ENCODE data around the gene WDR5.

Gene WDR5

GRCh38 chr9:134164879-134165278, 29.0 kb downstream of the WDR5 start:
- TF ChIP-seq CTCF (IDR thresholded peaks at IDR 0.05; ENCODE audit: low read depth, low read length): no peak
- H3K4me3 ChIP-seq (replicated peaks in 1 of 2; ENCODE audit: low read depth in 2 of 2, low read length in 2 of 2): no peak overlapping the region
- DNase-seq (ENCODE audit: low read depth in 2 of 2): no peak

GRCh38 chr9:134165357-134166315, 29.8 kb downstream of the WDR5 start:
- no peak for TF ChIP-seq CTCF (IDR thresholded peaks at IDR 0.05; ENCODE audit: low read depth, low read length)
- peak; percentile 35 to 44 for DNase-seq (ENCODE audit: low read depth in 2 of 2)
- no peak overlapping the region for H3K4me3 ChIP-seq (replicated peaks in 1 of 2; ENCODE audit: low read depth in 2 of 2, low read length in 2 of 2)

GRCh38 chr9:134166374-134166773, 30.5 kb downstream of the WDR5 start:
- DNase-seq (ENCODE audit: low read depth in 2 of 2): no peak
- no peak for TF ChIP-seq CTCF (IDR thresholded peaks at IDR 0.05; ENCODE audit: low read depth, low read length)
- no peak overlapping the region for H3K4me3 ChIP-seq (replicated peaks in 1 of 2; ENCODE audit: low read depth in 2 of 2, low read length in 2 of 2)

DNA sequence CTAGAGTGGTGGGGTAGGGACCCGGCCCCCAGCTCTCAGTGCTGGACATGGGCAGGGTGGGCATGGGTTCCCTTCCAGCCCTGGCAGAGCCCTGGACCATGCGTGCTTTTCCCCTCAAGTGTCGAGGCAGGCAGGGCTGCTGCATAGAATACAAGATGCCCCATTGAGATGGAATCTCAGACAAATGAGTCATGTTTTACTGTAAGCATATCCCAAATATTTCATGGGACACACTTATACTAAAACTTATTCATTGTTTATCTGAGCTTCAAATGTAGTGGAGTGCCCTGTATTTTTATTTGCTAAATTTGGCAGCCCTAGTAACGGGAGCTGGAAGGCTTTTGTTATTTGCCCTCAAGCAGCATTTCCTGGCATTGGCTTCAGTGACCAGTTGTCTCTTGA, 31.6 kb downstream of the WDR5 start:
- no peak for TF ChIP-seq CTCF (IDR thresholded peaks at IDR 0.05; ENCODE audit: low read depth, low read length)
- peak; percentile 44 to 49 for DNase-seq (ENCODE audit: low read depth in 2 of 2)
- no peak overlapping the region for H3K4me3 ChIP-seq (replicated peaks in 1 of 2; ENCODE audit: low read depth in 2 of 2, low read length in 2 of 2)

DNA sequence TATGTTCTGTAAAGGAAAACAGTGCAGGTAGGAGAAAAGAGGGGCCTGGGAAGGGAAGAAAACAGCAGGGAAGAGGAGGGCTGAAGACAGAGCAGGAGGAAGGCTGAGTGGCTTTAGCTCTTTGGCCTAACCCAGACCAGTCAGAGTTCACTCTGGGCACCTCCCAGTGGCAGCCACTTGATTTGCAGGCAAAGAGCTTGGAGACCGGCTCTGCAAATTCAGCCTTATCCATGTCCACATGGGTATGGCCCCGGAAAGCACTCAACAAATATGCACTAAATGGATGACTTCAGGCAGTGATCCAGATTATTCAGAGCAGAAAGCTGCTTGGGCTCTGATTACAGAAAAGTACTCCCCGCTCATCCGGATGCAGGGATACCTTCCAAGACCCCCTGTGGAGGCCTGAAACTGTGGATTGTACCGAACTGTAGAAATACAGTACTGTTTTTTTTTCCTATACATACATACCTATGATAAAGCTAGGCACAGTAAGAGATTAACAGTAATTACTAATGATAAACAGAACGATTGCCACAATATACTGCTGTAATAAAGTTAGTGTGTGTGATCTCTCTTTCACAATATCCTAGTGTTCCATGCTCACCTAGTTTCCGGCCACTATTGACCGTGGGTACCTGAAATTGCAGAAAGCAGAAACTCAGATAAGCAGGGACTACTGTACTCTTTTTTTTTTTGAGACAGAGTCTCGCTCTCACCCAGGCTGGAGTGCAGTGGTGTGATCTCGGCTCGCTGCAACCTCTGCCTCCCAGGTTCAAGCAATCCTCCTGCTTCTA, 33.1 kb downstream of the WDR5 start:
- no peak for TF ChIP-seq CTCF (IDR thresholded peaks at IDR 0.05; ENCODE audit: low read depth, low read length)
- no peak overlapping the region for H3K4me3 ChIP-seq (replicated peaks in 1 of 2; ENCODE audit: low read depth in 2 of 2, low read length in 2 of 2)
- no peak for DNase-seq (ENCODE audit: low read depth in 2 of 2)

- no peak overlapping the region for H3K4me3 ChIP-seq (replicated peaks in 1 of 2; ENCODE audit: low read depth in 2 of 2, low read length in 2 of 2)
- no peak for TF ChIP-seq CTCF (IDR thresholded peaks at IDR 0.05; ENCODE audit: low read depth, low read length)
- DNase-seq (ENCODE audit: low read depth in 2 of 2): no peak
These were observed 34.0 kb downstream of the WDR5 start for GRCh38 chr9:134169724-134170401.
